ENCODE results near the gene APOBEC3H.

APOBEC3H gene

DNA sequence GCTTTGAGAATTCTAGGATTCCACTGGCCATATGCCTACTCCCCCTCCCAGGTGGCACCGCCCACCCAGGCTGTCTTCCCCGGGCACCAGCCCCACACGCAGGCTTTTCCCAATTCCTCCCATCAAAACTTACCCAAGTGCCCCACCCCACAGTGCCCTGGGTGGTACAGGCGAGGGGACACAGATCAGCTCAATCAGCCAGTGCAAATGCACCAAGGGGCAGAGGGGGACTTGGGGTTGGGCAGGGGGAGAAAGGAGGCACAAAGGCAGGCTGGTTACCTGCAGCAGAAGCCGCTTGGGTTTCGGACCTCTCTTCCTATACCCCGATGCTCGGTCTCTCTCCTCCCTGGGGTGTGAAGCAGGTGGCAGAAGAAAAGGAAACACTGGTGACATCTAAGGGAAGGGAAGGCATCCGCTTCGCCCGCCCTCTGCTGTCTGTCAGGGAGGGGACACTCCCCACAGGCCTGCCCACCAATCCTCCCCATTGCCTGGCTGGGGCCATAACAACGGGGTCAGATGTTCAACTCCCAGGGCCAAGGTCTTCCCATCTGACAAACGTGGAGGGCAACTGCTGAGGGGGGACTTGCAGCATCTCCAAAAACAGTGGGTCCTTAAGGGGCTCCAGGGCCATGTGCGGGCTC, 41.4 kb downstream of the APOBEC3H start:
- DNase-seq = no peak

DNA sequence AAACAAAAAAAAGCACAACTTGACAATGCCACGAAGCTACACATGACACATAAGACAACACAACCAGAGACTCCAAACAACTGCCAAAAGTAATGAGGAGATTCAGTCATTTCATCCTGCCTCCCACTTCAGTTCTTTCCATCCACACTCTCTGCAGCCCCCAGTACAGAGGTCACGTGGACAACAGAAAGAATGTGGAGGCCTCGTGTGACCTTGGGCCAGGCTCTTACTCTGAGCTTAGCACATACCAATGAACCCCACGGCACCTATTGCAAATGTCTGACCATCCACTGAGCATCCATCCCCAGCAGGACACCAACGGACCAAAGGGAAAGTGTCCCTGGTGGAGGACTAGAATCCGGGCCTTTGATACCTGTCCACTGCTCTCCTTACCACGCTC, 42.9 kb downstream of the APOBEC3H start:
- no peak for DNase-seq

DNA sequence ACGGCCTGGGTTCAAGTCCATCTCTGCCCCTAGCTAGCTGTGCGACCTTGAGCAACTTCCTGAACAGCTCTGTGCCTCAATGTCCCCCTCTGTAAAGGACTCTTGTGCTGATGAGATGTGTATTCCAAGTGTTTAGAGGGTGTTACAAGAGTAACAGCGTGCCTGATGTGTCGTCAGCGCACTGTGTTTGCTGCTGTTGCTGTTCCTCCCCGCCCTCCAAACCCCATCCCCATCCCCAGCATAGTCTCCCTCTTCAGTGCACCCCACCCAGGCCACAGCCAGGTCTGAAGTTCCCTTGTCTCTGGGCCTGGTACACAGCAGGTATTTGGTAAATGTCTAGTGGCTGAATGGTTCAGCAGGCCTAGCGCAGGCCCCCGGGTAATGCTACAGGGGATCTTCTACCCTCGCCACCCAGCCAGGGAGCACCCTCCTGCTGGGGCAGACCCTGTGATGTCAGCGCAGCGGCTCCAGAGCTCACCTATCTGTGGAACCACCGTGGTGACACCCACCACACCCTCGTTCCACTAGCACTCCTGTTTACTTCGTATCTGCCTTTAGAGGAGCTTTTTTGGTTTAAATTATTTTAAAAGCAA, 45.1 kb downstream of the APOBEC3H start:
- no peak for DNase-seq

DNA sequence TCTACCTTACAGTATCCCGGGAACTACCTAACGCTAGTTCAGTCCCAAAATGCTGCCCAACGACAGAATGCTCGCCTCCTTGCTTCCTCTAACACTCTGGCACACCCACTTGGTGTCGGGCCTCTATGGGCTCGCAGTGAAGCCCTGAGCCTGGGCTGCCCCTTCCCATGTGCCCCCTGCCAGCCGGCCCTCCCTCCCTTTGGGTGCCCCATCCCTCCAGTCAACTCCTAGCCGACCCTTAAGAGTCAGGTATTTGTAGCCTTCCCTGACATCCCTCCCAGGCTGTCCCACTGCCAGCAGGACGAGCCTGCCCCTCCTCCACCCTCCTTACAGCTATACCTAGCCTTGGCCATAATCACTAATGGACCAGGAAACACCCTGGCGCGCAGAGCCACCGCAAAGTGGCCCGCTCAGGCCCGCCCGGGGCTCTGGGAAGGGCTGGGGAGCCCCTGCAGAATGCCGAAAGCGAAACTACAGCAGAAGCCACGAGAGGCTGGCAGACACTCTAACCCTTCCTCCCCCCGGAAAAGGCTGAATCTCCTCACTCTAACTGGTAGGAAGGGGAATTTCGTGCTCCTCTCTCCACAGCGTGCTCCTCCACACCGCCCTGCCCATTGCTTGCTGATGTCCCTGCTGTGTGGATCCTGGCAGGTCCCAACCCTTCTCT, 47.2 kb downstream of the APOBEC3H start:
- peak; percentile 77 for DNase-seq

DNA sequence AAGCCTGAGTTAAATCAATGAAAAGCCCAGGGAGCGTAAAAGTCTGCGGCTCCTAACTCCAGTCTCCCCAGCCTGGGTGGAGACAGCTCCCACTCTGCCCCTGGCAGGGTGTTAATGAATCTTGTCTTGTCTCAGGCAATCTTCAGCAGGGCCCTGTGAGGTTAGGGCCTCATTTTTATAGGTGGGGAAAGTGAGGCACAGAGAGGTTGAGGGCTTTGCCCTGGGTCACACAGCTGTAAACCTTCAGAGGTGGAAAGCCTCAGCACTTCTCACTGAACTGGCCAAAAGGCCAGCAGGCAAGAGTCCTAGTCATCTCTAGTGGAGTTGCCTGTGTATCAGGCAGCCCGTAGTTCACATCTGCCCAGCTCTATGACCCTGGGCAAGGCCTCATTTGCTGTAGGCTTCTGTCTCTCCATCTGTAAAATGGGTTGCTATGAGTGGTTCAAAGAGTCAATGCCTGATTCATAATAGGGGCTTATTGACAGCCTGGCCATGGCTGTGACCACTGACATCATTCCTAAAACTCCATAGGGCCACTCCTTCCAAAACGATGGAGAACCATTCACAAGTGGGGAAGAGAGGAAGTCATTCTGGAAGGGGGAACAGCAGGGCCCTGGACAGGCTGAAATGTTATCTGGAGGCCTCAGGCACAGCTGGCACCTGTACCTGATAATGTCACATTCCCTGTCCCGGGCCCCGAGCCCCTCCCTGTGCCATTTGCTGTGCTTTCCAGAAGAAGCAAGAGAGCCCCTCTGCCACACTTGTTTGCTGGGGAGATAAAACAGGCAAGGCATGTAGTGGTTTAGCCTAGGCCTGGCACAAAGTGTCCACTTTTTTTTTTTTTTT, 49.4 kb downstream of the APOBEC3H start:
- DNase-seq = no peak

DNA sequence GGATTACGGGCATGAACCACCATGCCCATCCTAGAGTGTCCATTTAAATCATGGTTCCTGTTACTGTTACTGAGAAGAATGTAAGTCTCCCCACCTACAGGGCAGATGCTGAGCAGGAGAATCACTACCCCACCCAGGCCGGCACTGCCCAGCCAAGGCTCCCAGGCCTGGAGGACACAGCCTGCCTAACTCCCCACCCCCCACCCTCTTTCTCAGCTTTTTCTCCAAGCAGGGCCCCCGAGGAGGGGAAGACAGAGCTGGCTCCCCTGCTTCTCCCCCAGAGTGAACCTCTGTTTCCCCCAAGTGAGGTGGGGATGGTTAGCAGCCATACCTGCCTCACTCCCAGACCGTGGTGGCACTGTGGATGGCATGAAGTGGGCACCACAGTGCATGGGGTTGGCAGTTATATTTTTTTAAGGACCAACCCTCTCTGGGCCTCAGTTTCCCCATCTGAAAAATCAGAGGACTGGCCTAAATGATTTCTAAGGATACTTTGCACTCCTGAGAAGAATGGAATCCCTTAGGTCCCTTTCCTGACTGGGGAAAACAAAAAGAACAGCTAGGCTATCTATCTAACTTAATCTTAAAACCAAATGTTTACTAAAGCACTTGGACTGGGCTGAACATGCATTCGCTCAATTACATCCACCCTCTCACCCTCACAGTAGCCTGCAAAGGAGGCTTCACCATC, 50.4 kb downstream of the APOBEC3H start:
- DNase-seq = no peak

DNA sequence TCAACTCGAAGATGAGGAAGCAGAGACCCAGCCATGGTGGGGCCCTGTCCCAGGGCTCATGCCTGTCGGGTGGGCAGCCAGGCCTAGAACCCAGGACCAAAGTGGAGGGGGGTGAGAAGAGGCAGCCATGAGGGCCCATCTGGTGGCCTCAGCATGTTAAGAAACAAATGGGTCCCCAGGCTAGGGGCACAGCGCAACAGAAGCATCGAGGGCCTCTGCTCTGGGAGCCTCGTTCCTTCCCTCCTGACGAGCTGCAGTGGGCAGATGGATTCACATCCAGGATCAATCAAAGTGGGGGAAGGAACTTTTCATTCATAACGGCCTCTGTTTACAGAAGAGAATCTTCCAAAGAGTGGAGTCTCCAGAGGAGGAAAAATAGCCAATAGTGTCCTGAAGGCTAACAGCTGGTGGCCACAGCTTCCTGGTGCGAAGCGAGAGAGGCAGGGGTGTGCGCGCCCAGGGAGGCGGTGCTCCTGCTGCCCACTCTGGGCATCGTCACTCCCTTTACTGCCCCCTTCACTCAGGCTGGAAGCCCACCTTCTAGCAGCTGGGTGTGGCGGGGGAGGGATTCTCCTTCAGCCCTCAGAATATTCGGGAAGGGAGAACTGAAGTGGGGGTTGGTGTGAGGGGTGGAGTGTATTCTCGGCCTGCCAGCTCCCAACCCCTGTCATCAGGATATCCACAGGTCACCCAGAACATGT, 51.1 kb downstream of the APOBEC3H start:
- DNase-seq = no peak

DNA sequence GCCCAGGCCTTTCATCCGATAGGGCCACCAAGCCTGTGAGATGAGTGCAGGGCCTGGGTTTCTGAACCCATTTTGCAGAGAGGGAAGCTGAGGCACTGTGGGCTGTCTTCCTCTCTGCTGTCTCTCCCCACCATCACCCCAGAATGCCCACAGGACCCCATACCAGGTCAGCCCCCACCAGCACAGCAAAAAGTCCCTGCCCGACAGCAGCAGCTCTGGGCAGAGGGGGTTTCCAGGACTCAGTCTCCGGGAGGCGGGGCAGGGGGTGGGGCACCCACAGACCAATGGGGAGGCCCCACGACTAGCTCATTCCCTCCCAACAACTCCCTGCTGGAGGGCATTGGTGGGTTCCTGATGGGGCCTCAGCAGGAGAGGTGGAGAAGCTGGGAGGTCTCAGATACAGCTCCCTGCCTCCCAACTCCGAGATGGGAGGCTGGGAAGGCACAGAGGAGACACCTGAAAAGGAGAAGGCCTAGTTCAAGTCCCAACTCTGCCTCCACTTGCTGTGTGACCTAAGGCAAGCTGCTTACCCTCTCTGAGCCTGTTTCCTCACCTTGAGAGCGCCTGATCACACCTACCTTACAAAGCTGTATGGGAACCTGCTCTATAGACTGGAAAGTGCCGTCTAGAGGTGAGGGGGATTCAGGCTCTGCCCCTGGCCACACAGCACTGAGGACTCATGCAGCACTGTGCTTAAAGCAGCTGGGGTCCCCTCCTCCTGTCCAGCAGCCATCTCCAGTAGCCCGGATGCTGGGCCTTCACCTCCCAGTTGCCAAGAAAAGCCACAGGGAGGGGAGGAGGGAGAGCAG, 51.9 kb downstream of the APOBEC3H start:
- peak; percentile 87 for DNase-seq

DNA sequence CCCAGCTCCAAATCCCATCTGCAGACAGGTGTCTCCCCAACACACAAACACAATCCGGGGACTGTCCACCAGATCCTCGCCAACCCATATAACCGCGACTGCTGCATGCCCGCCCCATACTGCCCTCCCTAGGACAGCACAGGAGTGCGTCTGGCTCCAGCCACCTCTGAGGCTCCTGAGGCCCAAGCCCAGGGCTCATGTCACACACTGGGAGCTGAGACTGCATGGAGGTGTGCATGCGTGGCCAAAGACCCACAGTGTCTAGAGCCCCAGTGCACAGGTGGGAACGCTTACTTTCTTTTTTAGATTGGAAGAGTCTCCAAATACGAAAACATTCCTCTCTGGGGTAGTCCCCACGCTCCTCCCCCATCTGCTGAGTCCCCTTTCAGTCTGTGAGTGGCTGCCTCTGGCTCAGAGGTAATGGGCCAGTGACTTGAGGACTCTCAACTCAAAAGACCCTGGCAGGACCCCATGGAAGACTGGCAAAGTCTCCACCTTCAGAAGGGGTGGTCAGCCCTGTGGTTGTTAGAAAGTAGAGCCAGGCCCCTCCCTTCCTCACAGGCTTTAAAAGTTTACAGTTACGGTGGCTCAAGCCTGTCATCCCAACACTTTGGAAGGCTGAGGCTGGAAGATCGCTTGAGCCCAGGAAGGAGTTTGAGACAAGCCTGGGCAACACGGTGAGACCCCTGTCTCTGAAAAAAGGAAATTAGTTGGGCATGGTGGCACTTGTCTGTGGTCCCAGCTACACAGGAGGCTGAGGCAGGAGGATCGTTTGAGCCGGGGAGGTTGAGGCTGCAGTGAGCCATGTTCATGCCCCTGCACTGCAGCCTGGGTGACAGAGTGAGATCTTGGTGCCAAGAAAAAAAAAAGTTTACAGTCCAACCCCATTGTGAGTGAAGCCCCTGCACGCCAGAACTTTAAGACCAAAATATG, 53.1 kb downstream of the APOBEC3H start:
- no peak for DNase-seq

DNA sequence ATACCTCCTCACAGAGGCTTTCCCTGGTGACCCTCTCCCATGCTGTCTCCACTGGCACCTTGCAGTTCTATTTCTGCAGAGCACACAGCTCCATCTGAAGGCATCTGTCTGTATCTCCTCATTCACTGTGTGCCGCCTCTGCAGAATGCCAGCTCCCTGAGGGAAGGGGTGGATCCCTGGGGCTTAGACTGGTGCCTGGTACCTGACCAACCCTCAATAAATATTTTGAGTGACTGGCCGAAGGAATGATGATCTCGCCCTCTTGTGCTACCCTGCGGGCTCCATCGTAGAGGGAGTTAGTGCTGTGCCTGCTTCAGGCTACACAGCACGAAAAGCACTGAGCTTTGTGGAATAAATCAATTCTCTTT, 53.8 kb downstream of the APOBEC3H start:
- no peak for DNase-seq

DNA sequence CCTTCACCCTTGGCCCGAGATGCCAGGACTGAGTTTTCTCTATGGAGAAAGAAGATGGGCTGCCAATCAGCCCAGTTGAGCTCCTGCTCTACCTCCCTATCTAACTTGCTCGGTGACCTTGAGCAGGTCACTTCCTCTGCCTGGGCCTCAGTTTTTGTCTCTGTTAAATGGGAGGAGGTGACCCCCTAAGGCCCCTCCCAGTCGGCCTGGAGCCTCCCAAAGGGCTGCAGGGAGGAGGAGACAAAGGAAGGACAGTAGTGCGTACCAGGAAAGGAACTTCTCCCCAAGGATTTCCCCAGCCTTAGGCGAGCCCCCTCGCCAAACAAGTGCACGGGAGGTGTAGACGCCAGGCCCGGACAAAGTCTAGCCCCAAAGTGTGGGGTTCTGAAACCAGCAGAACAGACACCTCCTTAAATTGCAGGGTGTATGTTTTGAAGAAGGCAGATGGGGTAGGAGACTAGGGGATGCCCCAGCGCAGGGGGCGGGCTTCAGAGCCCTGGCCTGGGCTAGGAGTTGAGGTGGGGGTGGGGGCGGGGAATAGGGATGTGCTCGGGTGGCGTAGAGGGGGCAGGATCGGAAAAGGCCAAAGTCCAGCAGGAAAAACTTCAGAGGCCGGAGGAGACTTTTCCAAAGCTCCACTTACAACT, 54.4 kb downstream of the APOBEC3H start:
- DNase-seq = peak; percentile 43

DNA sequence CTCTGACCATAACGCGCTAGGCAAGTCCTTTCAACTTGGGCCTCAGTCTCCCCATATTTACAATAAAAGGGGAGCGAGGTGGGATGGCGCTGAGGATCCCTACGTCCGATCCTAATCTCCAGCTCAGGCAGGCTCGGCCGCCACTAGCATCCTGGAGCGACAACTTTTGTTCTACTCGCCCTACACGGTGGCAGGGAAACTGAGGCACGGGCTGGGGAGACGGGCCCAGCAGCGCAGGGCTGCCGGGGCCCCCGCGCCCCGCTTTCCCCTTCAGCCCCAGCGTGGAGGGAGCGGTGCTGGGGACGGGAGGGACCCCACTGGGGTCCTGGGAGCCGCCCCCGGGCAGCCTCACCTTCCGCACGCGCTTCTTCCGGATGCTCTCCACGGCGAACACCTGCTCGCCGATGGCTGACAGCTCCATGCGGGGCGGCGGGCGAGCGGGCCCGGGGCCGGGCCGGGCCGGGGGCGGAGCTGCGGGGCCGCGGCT, 55.0 kb downstream of the APOBEC3H start:
- no peak for DNase-seq

DNA sequence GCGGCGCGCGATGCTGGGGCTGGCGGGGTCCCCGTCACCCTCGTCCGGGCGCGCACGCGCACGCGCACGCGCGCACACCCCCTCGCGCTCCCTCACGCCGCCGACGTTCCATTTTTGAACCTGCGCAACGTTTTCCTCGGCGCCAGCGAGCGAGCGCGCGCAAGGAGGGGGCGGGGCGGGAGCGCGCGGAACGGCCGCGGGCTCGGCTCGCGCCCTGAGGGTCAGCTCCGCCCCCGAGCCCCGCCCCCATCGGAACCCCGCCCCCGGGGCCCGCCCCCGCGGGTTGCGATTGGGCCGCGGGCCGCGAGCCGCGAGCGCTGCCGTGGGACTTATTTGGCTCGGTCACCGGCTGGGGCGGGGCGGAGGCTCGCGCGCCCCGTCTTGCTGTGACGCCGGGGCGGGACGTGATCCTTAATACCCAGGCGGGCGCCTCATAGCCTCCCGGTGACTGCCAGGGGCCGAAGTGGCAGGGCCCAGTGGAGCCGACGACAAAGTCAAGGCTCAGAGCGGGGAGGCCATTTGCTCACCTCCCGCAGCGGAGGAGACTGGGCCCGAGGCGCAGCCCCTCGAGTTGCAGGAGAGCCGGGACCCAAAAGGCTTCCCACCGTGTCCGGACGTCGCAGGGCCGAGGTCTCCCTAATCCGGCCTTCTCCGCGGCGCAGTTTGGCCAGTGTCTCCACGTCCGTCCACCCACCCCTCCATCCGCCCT, 55.6 kb downstream of the APOBEC3H start, which contains the start of gene CBX7:
CBX7 (minus strand) TSS at position 170 of the 709 bp plus-strand sequence. CDS start 236 bp downstream, outside the sequence.
- DNase-seq = peak; percentile 96

DNA sequence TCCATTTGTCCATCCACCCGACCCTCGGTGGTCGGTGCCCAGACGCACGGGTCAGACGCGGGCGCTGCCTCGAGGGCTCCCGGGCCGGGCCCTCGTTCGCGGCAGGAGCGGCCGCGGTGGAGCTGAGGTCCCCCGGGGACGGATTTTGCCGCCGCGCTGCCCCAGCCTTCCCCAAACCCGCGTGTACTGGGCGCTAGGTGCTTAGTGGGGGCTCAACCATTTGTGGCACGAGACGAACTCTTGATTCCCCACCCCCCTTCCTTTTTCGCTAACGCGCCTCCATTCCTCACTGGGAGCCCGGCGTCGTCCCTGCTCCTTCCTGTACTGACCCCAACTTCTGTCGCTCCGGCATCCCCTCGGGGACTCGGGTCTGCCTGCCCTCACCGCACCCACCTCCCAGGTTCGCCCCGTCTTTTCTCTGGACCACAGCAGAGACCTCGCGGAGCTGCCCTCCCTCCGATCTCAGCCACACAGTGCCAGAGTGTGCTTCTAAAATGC, 56.2 kb downstream of the APOBEC3H start:
- DNase-seq = no peak

Data from CD4-positive, alpha-beta T cell treated with Interleukin-21 for 1 hour (primary cell).